DND-41 (cell line): ENCODE results near the gene KRTAP13-4.

Source experiments
- ATAC-seq: fragments of 200-7000 bp; cut with Tn5 transposase; 3 replicates; pipeline ENCODE4 v1.9.1; 2021; ENCODE audit warnings: low read depth; ENCODE audit not compliant: insufficient read depth
- DNase-seq: peaks from one replicate; pipeline ENCODE4 v3.0.0-alpha.2; 2020
- H2AFZ ChIP-seq: 2 replicates; pipeline ENCODE4 v1.6.0; 2012; ENCODE audit warnings: low read depth, low read length
- H3K27ac ChIP-seq: 2 replicates; pipeline ENCODE4 v1.5.1; 2012; ENCODE audit warnings: low read length, inconsistent platforms
- H3K27me3 ChIP-seq: fragments of 200-600 bp; sonication (generic); 2 replicates; pipeline ENCODE4 v1.6.0; 2012; ENCODE audit warnings: low read length, mild to moderate bottlenecking, inconsistent platforms; ENCODE audit not compliant: insufficient read depth, poor library complexity
- H3K36me3 ChIP-seq: 2 replicates; pipeline ENCODE4 v1.5.1; 2012; ENCODE audit warnings: low read length, inconsistent platforms; ENCODE audit not compliant: insufficient read depth
- H3K4me1 ChIP-seq: 2 replicates; pipeline ENCODE4 v1.5.1; 2012; ENCODE audit warnings: mild to moderate bottlenecking, low read length; ENCODE audit not compliant: insufficient read depth
- H3K4me2 ChIP-seq: 2 replicates; pipeline ENCODE4 v1.6.0; 2012; ENCODE audit warnings: mild to moderate bottlenecking, moderate library complexity, low read length, inconsistent platforms; ENCODE audit not compliant: insufficient read depth
- H3K4me3 ChIP-seq, 2 experiments: fragments of 200-600 bp in 1 of 2; shearing (Covaris generic) in 1 of 2; 2 replicates each; pipeline ENCODE4 v1.5.1; 2012 to 2016; ENCODE audit warnings: inconsistent platforms in 2 of 2, low read length in 2 of 2, mild to moderate bottlenecking in 2 of 2, low read depth in 1 of 2, moderate library complexity in 1 of 2
- H3K79me2 ChIP-seq: 2 replicates; pipeline ENCODE4 v1.6.0; 2012; ENCODE audit warnings: low read length, inconsistent platforms; ENCODE audit not compliant: insufficient read depth
- H3K9ac ChIP-seq: 2 replicates; pipeline ENCODE4 v1.6.0; 2012; ENCODE audit warnings: low read depth, mild to moderate bottlenecking, inconsistent platforms, low read length, moderate library complexity
- H3K9me3 ChIP-seq: 2 replicates; pipeline ENCODE4 v1.5.1; 2012; ENCODE audit warnings: low read length, moderate library complexity, mild to moderate bottlenecking, inconsistent platforms; ENCODE audit not compliant: insufficient read depth, severe bottlenecking
- H4K20me1 ChIP-seq: 2 replicates; pipeline ENCODE4 v1.6.0; 2012; ENCODE audit warnings: low read length; ENCODE audit not compliant: insufficient read depth
- CTCF ChIP-seq: IDR thresholded peaks from 2 replicates; pipeline ENCODE4 v1.5.1; 2012; ENCODE audit warnings: borderline replicate concordance, low read length, moderate library complexity, mild to moderate bottlenecking; ENCODE audit not compliant: poor library complexity, severe bottlenecking; ENCODE audit errors: extremely low read depth
- EZH2 ChIP-seq: IDR thresholded peaks from 3 replicates; pipeline ENCODE4 v1.6.1; 2012; ENCODE audit warnings: borderline replicate concordance, low read depth, mild to moderate bottlenecking, moderate library complexity, low read length, inconsistent platforms; ENCODE audit not compliant: severe bottlenecking

The KRTAP13-4 gene

GRCh38 chr21:30439975-30440374 is 10.0 kb downstream of the KRTAP13-4 start, which contains the start of gene KRTAP15-1:
Gene KRTAP15-1 (plus strand): TSS chr21:30440275. CDS start chr21:30440328, 53 bp downstream.
- ATAC-seq = no peak
- no peak for DNase-seq
- H3K27me3 ChIP-seq = no peaks in the 10 kb centered on the region
- H3K4me3 ChIP-seq = no peak within 1 kb of the TSS
- no peaks in the 10 kb centered on the region for H3K36me3 ChIP-seq
- no peak within 1 kb of the TSS for H3K27ac ChIP-seq
- H3K9me3 ChIP-seq = no peaks in the 10 kb centered on the region
- H2AFZ ChIP-seq = no peak within 1 kb of the TSS
- H3K79me2 ChIP-seq = no peaks in the 10 kb centered on the region
- no peaks in the 10 kb centered on the region for H3K4me1 ChIP-seq
- H4K20me1 ChIP-seq = no peaks in the 10 kb centered on the region
- TF ChIP-seq EZH2 (no peak), CTCF (no peak)
- no peak within 1 kb of the TSS for H3K4me2 ChIP-seq
- no peak within 1 kb of the TSS for H3K9ac ChIP-seq

- TF ChIP-seq EZH2 (no peak), CTCF (no peak)
- DNase-seq = no peak
- H2AFZ ChIP-seq = no peak overlapping the region
Measured at GRCh38 chr21:30443226-30443625, 13.2 kb downstream of the KRTAP13-4 start.

GRCh38 chr21:30444204-30444603 is 14.2 kb downstream of the KRTAP13-4 start:
- no peaks in the 10 kb centered on the region for H3K27me3 ChIP-seq
- H3K4me1 ChIP-seq = peaks cover 5% of the 10 kb centered on the region; the same call in 1 of the 2 replicates
- DNase-seq = no peak
- H3K36me3 ChIP-seq = no peaks in the 10 kb centered on the region
- TF ChIP-seq EZH2 (no peak), CTCF (no peak)
- H3K4me2 ChIP-seq = no peak overlapping the region
- no peak overlapping the region for H3K4me3 ChIP-seq
- H4K20me1 ChIP-seq = no peaks in the 10 kb centered on the region
- no peak overlapping the region for H3K27ac ChIP-seq
- H3K9ac ChIP-seq = no peak overlapping the region
- H3K9me3 ChIP-seq = no peaks in the 10 kb centered on the region
- H3K79me2 ChIP-seq = no peaks in the 10 kb centered on the region
- ATAC-seq = no peak
- H2AFZ ChIP-seq = no peak overlapping the region

More at GRCh38 chr21:30443226-30443625, 13.2 kb downstream of the KRTAP13-4 start:
- Histone ChIP-seq H3K36me3 (no peaks in the 10 kb centered on the region), H3K27ac (no peak overlapping the region), H3K4me3 (no peak overlapping the region), H3K9me3 (no peaks in the 10 kb centered on the region), H3K4me1 (peaks cover 5% of the 10 kb centered on the region; the same call in 1 of the 2 replicates), H3K4me2 (no peak overlapping the region), H3K9ac (no peak overlapping the region), H4K20me1 (no peaks in the 10 kb centered on the region), H3K27me3 (no peaks in the 10 kb centered on the region), H3K79me2 (no peaks in the 10 kb centered on the region)
- ATAC-seq = no peak
